GM18517 (cell line): ENCODE measurements around the gene IFT88.
"Not testable (repeated sequence)": the region's sequence is repeated elsewhere in the genome, so short reads cannot be mapped to it uniquely, and the experiment has no call there.

Source experiments
- ATAC-seq: cut with Tn5 transposase; IDR thresholded peaks from one replicate; pipeline ENCODE4 v1.9.1; 2021; ENCODE audit warnings: mild to moderate bottlenecking, moderate library complexity; ENCODE audit not compliant: unreplicated experiment

IFT88 gene

DNA sequence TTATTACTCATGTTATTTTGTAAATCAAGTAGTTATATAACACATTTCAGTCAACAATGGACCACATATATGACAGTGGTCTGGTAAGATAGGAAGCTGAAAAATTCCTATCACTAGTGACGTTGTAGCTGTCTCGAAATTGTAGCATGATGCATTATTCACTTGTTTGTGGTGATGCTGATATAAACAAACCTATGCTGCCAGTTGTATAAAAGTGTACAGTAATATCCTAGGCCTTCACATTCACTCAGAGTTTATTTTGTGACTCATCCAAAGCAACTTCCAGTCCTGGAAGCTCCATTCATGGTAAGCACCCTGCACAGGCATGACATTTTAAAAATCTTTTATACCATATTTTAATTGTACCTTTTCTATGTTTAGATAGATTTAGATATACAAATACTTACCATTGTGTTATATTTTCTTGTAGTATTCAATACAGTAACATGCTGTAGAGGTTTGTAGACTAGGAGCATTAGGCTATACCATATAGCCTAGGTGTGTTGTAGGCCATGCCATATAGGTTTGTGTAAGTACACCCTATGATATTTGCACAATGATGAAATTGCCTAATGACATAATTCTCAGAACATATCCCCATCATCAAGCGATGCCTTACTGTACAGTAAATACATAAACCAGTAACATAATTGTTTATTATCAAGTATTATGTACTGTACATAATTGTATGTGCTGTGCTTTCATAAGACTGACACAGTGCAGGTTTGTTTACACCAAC, 49.3 kb downstream of the IFT88 start:
- no peak for ATAC-seq

DNA sequence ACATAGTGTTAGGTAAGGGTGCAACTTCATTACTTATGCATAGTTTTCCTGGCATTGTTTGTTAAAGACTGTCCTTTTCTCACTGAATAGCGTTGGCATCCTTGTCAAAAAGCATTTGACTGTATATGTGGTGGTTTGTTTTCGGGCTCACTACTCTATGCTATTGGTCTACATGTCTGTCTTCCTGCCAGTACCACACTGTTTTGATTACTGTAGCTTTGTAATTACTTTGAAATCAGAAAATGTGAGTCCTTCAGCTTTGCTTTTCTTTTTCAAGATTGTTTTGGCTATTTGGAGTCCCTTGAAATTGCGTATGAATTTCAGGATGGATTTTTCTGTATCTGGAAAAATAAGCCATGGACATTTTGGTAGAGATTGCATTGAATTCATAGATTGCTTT, 56.0 kb downstream of the IFT88 start:
- ATAC-seq, result no peak

GRCh38 chr13:20624213-20624612, 57.3 kb downstream of the IFT88 start:
- no peak for ATAC-seq

GRCh38 chr13:20633802-20634201, 66.8 kb downstream of the IFT88 start:
- no peak for ATAC-seq

GRCh38 chr13:20636079-20636478, 69.1 kb downstream of the IFT88 start:
- ATAC-seq, result no peak

DNA sequence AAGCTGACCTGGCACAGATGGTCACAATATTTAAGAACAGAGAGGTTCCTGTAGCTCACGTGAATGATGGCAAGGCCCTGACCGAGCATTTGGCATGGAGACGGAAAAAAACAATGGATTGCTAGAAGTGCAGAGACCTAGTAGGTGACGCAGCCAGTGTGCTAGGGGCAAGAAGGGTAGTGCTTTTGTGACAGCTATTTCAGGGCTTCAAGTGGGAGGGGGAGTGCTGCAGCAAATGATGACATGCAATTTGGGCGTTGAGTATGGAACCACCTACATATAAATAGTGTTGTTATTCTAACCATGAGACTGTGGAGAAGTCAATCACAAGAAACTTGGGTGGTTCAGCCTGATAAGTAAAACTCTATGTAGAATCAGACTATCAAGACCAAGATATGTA, 70.9 kb downstream of the IFT88 start:
- ATAC-seq, result no peak

- no peak for ATAC-seq
Observed at GRCh38 chr13:20647758-20648157, 80.8 kb downstream of the IFT88 start.

DNA sequence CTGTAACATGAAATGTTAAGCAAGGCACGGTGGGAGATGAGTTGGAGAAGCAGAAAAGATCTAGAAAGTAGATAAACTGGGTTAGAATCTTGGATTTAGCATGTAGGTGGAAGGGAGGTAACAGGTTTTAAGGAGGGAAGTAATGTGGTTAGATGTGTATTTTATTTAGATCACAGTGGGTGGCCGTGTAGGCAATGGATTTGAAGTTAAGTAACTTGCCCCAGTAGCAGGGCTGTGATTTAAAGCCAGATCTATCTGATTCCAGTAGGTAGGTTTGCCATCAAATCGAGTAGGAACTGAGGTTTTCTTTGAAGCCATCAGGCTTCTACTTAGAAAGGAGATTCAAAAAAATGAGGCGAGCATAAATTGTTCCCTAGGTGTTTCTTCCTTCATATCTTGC, 86.0 kb downstream of the IFT88 start:
- no peak for ATAC-seq

GRCh38 chr13:20654156-20654555, 87.2 kb downstream of the IFT88 start:
- ATAC-seq, result no peak

- no peak for ATAC-seq
Observed at GRCh38 chr13:20658451-20659040, 91.6 kb downstream of the IFT88 start.

DNA sequence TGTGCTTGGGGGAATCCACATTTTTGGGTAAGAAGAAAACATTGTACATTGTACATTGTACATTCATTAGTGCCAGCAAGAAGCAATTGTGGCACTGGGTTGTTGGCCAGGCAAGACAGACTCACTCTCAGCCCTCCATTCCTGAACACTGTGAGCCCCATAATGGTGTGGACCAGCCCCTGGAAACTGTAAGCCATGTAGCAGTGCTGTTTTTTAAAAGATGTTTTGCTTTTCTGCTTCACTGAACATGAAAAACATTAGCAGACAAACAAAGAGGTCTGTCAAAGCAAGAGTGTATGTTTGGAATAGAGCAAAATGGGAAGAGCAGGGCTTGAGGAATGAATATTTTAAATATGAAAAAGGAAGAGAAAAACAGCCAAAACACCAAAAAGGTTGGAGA, 97.4 kb downstream of the IFT88 start:
- no peak for ATAC-seq

DNA sequence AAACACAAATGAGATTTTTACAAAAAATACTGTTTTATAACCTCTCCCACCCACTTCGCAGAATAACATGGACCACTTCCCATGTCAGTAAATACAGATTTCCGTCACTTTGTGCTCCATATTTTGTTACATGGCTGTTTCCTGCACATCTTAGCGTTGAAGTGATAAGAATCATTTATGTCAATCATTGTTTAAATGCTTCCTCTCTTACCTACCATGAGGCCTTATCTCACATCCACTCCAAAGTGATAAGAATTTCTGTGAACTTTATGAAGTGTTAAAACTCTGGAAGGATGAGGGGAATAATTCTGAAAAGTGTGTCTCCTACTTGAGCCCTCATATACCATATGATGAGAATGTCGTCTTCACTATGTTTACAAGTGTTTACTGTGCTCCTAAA, 100.0 kb downstream of the IFT88 start:
- ATAC-seq, result no peak

DNA sequence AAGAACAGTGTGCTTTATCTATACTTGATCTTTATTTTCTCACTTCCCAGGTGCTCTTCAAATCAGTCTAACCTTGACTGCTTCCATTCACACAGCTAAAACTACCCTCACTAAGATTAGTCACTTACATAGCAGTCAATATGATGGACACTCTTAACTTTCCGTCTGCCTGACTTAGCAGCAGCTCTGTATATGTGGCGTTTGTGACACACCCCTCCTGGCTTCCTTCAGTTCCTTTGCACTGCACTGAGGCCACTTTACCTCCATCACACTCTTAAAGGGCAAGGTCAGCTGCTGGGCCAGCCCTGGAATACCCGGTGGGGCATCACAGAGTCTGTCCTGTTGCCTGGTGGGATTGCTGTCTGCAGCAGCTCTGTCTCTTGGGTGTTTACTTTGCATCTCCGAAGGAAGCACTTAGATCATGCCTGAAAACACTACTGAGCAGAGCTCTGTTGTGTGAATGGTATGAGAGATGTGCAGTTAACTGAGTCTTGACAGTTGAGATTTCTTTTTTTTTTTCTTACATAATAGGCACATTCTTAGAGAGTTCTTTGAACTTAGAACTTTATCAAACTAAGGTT, 101.0 kb downstream of the IFT88 start:
- ATAC-seq, result no peak

- no peak for ATAC-seq
Observed at GRCh38 chr13:20669162-20669561, 102.2 kb downstream of the IFT88 start.

- no peak for ATAC-seq
Observed at GRCh38 chr13:20671789-20672188, 104.8 kb downstream of the IFT88 start.

DNA sequence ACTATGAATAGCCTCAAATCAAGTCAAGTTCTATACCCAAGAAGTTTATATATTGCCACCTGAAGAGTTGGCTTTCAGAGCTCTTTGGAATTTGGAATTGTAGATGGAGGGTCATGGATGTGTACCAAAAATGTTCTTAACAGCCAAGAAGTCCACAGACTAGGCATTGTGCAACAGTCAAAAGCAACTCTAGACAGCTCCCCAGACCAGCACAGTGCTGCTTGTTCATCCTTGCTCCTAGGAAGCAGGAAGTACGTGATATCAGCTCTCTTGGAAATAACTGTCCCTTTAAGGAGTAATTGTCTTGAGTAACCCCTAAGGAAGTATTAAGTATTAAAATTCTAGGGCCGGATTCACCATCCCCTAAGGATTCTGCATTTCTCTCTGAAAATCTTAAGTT, 105.8 kb downstream of the IFT88 start:
- ATAC-seq, result no peak

DNA sequence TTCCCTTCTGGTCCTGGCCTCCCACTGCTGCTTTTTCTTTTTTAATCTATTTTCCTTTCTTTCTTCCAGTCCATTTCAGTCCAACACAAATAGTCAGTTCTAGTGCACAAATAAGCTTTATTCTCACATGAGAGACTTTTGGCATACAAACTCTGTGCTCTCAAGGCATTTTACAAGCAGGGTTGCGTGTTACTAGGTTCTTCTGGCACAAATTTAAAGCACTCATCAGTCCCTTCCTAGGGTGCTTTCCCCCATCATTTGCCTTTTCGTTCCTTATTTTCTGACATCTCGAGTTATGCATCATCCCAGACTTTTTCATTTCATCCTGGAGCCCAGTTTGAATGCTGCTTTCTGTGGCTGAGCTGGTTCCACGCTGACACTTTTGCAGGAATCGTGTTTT, 106.8 kb downstream of the IFT88 start:
- no peak for ATAC-seq

- ATAC-seq, result no peak
Observed at GRCh38 chr13:20676213-20676612, 109.3 kb downstream of the IFT88 start.

GRCh38 chr13:20678606-20679005, 111.6 kb downstream of the IFT88 start:
- ATAC-seq, result not testable (repeated sequence)

DNA sequence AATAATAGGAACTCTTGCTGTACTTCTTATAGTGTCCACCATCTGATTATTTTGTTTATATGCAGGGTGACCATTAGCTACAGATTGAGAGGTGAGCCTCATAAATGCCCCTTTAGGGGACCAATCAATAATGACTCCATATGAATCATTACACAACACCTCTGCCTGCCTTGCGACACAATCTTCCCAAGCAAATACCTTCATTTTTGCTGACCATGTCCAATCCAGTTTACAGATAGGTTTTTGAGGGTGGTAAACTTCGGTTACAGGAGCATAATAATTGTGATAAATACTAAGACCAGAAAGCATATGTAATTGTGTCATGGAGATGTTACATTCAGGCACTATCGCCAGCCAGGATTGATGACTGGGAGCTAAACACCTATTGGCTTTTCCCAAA, 112.9 kb downstream of the IFT88 start:
- ATAC-seq, result no peak

DNA sequence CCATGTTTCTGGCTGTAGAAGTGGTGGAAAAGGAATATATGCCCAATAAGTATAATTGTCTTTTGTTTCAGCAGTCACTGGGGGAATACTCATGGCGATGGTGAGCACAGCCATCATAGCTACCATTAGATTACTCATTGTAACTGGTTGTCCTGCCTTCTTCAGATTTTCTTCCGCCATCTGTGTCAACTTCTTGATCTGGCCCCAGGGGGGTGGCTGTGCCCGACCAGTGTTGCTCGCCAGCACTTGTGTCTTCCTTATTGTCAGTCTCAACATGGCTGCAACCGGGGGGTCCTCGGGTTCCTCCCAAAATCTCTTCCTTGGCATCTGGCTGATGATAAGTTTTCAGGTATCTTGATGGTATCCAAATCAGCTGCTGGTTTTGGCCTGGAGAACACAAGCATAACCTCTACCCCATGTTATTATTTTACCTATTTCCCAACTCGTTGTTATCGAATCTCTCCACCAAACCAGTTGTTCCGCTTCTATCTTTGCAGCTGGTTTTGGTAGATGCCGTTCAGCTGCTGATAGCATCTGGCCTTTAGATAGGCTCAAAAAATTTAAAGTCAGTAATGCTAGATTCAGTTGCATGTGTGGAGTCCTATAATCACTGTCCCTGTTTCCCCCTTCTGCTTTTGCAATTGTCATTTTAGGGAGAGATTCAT, 113.6 kb downstream of the IFT88 start:
- ATAC-seq, result no peak

DNA sequence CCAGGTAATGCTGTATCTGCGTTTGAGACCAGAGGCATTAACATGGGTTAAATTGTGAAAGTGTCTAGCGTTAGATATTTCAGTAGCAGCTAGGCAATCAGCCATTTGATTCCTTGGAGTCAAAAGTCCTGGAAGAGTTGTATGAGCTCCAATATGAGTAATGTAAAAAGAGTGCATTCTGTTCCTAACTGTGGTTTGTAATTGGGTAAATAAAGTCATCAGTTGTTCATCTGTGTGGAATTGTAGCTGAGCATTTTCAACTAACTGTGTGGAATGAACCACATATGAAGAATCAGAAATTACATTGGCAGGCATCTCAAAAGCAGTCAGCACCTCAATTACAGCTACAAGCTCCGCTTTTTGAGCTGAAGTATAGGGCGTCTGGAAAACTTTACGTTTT, 114.5 kb downstream of the IFT88 start:
- ATAC-seq, result not testable (repeated sequence)
